Measurements from ENCODE around the gene ALDH4A1. TPM values are rescaled to one million over a fixed set of nuclear protein-coding genes. Genes with fewer than 3 reads are reported as not detected.
A peak's percentile ranks its signal among the peaks of the same experiment; 100 is the strongest.

Gene ALDH4A1
- total and polyA plus RNA-seq, 10 of the 15 experiments (the other 5 are each of a cell fraction or from before 2014, with no cell fraction given), result 0.06 to 25.5 (median 13.0) TPM

DNA sequence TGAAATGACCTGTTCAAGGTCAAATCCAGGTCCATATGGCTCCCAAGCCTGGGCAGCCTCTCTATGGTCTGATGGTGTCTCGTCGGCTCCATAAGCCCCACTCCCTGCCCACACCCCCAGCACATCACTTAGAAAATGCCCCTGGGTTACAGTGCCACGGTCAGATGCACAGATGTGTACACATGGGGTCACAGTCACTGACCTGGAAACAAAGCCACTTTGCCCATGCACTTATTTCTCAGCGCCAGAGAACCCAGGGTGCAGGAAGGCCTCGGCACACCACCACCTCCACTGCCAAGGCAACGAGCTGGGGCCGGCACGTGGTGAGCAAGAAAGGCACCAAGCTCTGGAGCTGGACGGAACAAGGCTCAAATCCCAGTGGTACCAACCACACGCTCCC lies 29.4 kb upstream of the ALDH4A1 start:
- ChIA-PET SMC1A (ENCODE audit: uncharacterized antibody, unreplicated experiment) (interaction anchor here (0.6 kb wide), 1 partner anchor 8 kb away, joined by 3 read pairs; no protein-coding TSS in a partner anchor), POLR2A (interaction anchor here (7.0 kb wide), 1 partner anchor 20 kb away, joined by 96 read pairs; no protein-coding TSS in a partner anchor), CTCF (interaction anchor here (1.0 kb wide), 1 partner anchor 25 kb away, joined by 4 read pairs; no protein-coding TSS in a partner anchor), RAD21 (ENCODE audit: unreplicated experiment) (no interaction called here)
- no peaks in the 10 kb centered on the region; a peak in 1 of 4 replicates for H3K36me3 ChIP-seq (ENCODE audit: control insufficient read depth in 2 of 2, insufficient read depth in 2 of 2, low read length in 1 of 2)
- intact Hi-C loops (cut with micrococcal nuclease; ENCODE audit: unreplicated experiment) (no loop called here), in situ Hi-C loops (cut with MboI) (no loop called here)
- TF ChIP-seq BACH1 (IDR thresholded peaks at IDR 0.05; ENCODE audit: borderline replicate concordance) (no peak), IRF4 (IDR thresholded peaks at IDR 0.05; ENCODE audit: low read depth, low read length) (no peak), ZNF622 (IDR thresholded peaks at IDR 0.05) (no peak), BMI1 (IDR thresholded peaks at IDR 0.05; ENCODE audit: borderline replicate concordance) (no peak), NR2F1 (conservative IDR thresholded peaks at IDR 0.05) (peak; percentile 87), PAX5 (IDR thresholded peaks at IDR 0.05; ENCODE audit: borderline replicate concordance, low read depth, low read length) (peak; percentile 65; the same call in 1 of the 2 replicates), BHLHE40 (IDR thresholded peaks at IDR 0.05; ENCODE audit: borderline replicate concordance in 1 of 2, low read depth in 2 of 2, low read length in 1 of 2) (0 out of 4 replicates have a peak, but pooled peaks of 1 of the 2 experiments have one; percentile 15), MEF2B (IDR thresholded peaks at IDR 0.05; ENCODE audit: partially characterized antibody, poor library complexity, severe bottlenecking) (no peak)
- TF ChIP-seq, protein P1, sequence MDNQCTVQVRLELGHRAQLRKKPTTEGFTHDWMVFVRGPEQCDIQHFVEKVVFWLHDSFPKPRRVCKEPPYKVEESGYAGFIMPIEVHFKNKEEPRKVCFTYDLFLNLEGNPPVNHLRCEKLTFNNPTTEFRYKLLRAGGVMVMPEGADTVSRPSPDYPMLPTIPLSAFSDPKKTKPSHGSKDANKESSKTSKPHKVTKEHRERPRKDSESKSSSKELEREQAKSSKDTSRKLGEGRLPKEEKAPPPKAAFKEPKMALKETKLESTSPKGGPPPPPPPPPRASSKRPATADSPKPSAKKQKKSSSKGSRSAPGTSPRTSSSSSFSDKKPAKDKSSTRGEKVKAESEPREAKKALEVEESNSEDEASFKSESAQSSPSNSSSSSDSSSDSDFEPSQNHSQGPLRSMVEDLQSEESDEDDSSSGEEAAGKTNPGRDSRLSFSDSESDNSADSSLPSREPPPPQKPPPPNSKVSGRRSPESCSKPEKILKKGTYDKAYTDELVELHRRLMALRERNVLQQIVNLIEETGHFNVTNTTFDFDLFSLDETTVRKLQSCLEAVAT (IDR thresholded peaks at IDR 0.05), result no peak
- H2AFZ ChIP-seq (ENCODE audit: control insufficient read depth, low read depth, low read length), result no peak overlapping the region
- H3K27me3 ChIP-seq (replicated peaks in 1 of 2; ENCODE audit: control insufficient read depth in 2 of 2, insufficient read depth in 2 of 2, low read length in 1 of 2), result no peaks in the 10 kb centered on the region
- peaks cover 17% of the 10 kb centered on the region for H3K79me2 ChIP-seq (ENCODE audit: control insufficient read depth, insufficient read depth, low read length)
- H3K4me1 ChIP-seq (ENCODE audit: control insufficient read depth, insufficient read depth, low read length), result peaks cover 43% of the 10 kb centered on the region
- H3K9me3 ChIP-seq (replicated peaks; ENCODE audit: control insufficient read depth, insufficient read depth, low read length), result no peaks in the 10 kb centered on the region
- no peak for FAIRE-seq
- H3K27ac ChIP-seq (ENCODE audit: control insufficient read depth, insufficient read depth), result no peak overlapping the region
- no peak overlapping the region for H3K9ac ChIP-seq (ENCODE audit: control insufficient read depth, insufficient read depth, low read length)
- 23% methylated on average over 10 of the region's 10 CpGs for WGBS (ENCODE audit: insufficient coverage, insufficient replicate concordance, low lambda C conversion rate, missing lambda C conversion rate)
- ATAC-seq, result peak; percentile 7; the same call in 2 of the 3 replicates
- H3K4me3 ChIP-seq, result no peak overlapping the region
- no TSS peak for BruUV-seq (replicated peaks)
- H4K20me1 ChIP-seq (ENCODE audit: control insufficient read depth, insufficient read depth), result no peaks in the 10 kb centered on the region; the same call in 1 of the 2 replicates
- no peak for DNase-seq (ENCODE audit: low read depth, low spot score)
- H3K4me2 ChIP-seq (ENCODE audit: control insufficient read depth, insufficient read depth), result peak overlapping the region; percentile 39
